HG03045 (cell line): ENCODE results near the gene SLIT3.
"Not testable (repeated sequence)": the region's sequence is repeated elsewhere in the genome, so short reads cannot be mapped to it uniquely, and the experiment has no call there.

Source experiments
- ATAC-seq: cut with Tn5 transposase; IDR thresholded peaks from one replicate; pipeline ENCODE4 v1.9.1; 2021; ENCODE audit warnings: mild to moderate bottlenecking, moderate library complexity; ENCODE audit not compliant: unreplicated experiment

SLIT3 gene

GRCh38 chr5:168663276-168664004, 637.5 kb downstream of the SLIT3 start:
- no peak for ATAC-seq

- no peak for ATAC-seq
Measured at GRCh38 chr5:168661593-168662485, 639.1 kb downstream of the SLIT3 start.

- no peak for ATAC-seq
Measured at GRCh38 chr5:168660691-168661090, 640.2 kb downstream of the SLIT3 start.

- ATAC-seq: no peak
Measured at GRCh38 chr5:168659286-168659847, 641.6 kb downstream of the SLIT3 start.

GRCh38 chr5:168658394-168658793, 642.5 kb downstream of the SLIT3 start:
- ATAC-seq: no peak

DNA sequence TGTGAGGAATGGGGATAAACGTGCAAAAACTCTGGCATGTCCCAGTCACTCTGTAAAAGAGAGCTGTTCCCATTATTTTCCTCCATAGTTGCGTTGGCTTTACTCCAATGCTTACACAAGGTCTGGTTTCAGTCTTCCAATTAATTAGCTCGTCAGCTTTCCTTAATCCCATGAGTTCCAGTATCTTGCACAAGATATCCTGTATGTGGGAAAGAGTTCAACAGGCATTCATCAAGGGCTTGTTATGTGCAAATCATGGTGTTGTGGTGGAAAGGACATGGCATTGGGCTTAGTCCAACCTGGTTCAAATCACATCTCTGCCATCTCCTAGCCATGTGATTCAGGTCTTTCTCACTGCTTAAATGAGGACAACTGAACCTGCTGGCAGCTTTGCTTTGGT, 644.3 kb downstream of the SLIT3 start:
- no peak for ATAC-seq

GRCh38 chr5:168655316-168655715, 645.6 kb downstream of the SLIT3 start:
- ATAC-seq: no peak

GRCh38 chr5:168654211-168654721, 646.7 kb downstream of the SLIT3 start:
- no peak for ATAC-seq

DNA sequence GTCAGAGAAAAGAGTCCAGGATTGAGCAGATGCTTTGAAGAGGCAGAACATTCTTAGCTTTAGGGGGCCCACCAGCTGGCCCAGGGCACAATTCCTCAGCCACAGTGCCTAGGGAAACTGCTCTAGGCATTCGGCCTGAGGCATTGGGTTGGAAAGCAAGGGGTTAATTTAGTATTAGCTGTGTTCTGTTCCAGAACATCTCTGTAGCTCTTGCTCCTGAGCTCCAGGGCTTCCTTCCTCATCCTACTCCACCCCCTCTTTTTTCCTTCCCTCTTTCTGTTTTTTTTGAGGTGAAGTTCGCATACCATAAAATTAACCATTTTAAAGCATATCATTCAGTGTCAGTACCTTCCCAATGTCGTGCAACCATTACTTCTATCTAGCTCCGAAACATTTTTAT, 647.3 kb downstream of the SLIT3 start:
- no peak for ATAC-seq

DNA sequence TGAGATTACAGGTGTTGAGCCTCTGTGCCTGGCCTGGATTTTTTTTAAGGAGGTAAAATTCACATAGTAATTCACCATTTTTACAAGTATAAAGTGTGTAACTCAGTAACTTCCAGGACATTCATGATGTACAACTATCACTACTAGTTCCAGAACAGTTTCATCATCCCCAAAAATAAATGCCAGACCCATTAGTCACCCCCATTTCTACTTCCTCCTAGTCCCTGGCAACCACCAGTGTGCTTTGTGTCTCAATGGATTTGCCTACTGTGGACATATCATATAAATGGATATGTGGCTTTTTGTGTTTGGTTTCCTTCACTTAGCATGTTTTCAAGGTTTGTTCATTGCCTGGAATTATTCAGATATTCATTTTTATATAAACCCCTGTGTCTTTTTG, 649.3 kb downstream of the SLIT3 start:
- ATAC-seq: no peak

- ATAC-seq: no peak
Measured at GRCh38 chr5:168649306-168649705, 651.6 kb downstream of the SLIT3 start.

DNA sequence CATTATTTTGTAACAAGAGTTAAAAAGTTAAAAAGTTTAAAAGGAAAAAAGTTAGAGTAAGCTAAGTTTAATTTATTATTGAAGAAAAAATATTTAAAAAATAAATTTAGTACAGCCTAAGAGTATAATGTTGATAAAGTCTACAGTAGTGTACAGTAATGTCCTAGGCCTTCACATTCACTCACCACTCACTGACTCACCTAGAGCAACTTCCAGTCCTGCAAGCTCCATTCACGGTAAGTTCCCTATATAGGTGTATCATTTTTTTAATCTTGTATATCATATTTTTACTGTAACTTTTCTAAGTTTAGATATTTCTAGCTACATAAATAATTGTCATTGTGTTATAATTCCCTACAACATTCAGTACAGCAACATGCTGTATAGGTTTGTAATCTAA, 652.4 kb downstream of the SLIT3 start:
- no peak for ATAC-seq

- no peak for ATAC-seq
Measured at GRCh38 chr5:168648016-168648415, 652.9 kb downstream of the SLIT3 start.

- ATAC-seq: no peak
Measured at GRCh38 chr5:168647083-168647482, 653.9 kb downstream of the SLIT3 start.

- no peak for ATAC-seq
Measured at GRCh38 chr5:168646335-168646734, 654.6 kb downstream of the SLIT3 start.

DNA sequence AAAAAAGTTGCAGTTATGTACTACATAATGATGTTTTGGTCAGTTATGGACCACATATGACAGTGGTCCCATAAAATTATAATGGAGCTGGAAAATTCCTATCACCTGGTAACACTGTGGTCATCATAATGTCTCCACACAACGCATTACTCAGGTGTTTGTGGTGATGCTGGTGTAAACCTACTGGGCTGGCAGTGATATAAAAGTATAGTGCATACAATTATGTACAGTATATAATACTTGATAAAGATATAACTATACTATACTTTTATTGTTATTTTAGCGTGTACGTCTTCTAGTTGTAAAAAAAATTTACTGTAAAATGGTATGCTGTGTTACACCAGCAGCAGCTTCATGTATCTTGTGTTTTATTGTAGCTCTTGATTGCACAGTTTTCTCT, 655.7 kb downstream of the SLIT3 start:
- no peak for ATAC-seq

- ATAC-seq: no peak
Measured at GRCh38 chr5:168642019-168642418, 658.9 kb downstream of the SLIT3 start.

- not testable (repeated sequence) for ATAC-seq
Measured at GRCh38 chr5:168638846-168639245, 662.1 kb downstream of the SLIT3 start.

DNA sequence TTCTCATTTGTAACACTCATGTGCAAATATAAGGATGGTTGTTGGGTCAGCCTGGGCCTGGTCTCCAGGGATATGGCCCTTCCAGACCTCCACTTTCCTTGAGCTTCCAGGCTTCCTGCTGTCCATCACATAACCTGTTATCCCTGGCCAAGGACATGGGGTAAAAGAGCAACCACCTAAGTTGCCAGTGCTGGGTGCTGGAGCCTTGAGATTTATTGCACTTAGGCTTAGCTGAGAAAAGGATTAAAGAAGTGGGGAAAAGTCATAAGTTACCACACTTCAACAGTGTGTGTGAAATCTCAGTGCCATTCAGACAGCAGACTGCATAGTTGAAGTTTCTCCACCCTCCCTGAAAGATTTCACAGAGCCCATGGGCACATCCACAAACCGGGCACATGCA, 663.1 kb downstream of the SLIT3 start:
- ATAC-seq: no peak

- no peak for ATAC-seq
Measured at GRCh38 chr5:168637281-168637680, 663.7 kb downstream of the SLIT3 start.

GRCh38 chr5:168630958-168631357, 670.0 kb downstream of the SLIT3 start:
- ATAC-seq: not testable (repeated sequence)
